GM12873 (cell line): Measurements from ENCODE around the gene ENTPD1.

Experiments
- CTCF ChIP-seq: IDR thresholded peaks from 2 replicates; pipeline ENCODE4 v1.5.1; 2012; ENCODE audit warnings: low read depth, mild to moderate bottlenecking, moderate library complexity, low read length, control low read depth; ENCODE audit not compliant: insufficient read depth; ENCODE audit errors: missing control alignments

ENTPD1 gene

DNA sequence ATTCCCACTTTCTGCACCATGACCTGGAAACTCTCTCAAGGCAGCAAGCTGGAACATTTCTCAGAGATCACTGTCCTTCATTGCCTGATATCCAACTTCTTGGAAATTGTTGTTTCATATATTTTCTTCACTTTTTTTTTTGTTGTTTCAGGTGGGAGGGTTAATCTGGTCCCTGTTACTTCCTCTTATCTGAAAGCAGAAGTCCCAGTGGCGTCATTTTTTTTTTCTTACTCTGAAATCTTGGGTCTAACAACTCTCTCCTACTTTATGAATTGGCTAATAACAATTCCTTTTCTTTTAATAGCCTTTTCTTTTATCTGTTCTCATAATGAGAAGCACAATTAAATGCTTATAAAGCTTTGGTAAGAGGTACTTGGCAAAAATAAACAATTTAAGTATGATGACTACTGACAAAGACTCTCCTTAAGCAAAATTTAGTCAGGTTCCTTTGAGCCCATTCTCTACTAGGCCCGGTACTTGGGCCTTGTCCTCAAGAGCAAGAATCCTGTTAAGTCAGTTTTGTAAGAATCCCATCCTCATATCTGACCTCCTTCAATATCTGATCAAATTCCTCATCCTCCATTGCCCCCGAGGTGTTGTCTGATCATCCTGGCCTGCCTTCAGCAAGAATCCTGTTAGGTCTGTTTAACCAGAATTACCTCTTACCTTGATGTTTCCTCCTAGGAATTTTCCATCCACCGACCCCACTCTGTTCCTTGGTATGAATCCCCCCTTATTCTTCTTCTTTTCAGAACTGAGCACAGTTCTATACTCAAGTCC, 140.3 kb downstream of the ENTPD1 start:
- TF ChIP-seq CTCF: no peak

DNA sequence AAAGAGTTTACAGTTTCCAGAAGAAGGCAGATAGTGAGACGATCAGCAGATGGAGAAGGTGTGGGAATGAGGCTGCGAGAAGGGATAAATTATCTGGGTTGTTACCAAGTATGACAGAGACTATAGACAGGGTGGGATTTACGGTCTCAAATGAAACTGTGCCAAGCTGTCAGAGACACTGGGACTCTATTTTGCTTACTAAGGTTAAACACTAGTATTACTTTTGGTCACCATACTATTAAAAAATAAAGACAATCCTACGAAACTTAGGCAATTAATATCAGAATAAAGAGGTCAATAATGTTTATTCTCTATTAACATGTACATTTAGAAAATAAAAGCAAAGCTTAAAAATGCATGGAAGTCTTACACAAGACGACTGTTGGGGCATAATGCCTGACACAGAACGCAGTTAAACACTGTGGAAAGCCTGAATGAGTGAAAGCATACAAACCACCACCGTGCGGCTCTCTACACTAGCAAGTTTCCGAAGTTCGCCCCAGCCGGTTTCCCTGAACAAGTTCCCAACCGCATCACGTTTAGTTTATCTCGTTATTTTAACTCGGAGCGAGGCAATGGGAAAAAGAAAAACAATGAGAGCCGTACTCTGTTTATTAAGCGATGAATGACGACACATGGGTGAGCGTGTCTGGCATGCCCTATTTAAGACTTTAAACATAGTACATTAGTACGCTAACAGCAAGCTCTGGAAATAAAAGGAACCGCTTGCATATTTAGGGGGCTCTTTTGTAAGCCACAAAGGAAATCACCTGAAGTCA, 150.9 kb downstream of the ENTPD1 start:
- TF ChIP-seq CTCF: peak; percentile 51

- peak; percentile 5 for TF ChIP-seq CTCF
Measured at GRCh38 chr10:95907456-95908253, 151.7 kb downstream of the ENTPD1 start, which contains the start of gene CC2D2B. CC2D2B (plus strand) TSS chr10:95907975; CDS start chr10:95911324, 3,349 bp downstream.

GRCh38 chr10:95908450-95908849, 152.5 kb downstream of the ENTPD1 start:
- no peak for TF ChIP-seq CTCF

- TF ChIP-seq CTCF: no peak
Measured at GRCh38 chr10:95909561-95909960, 153.6 kb downstream of the ENTPD1 start.
